Neuron (in vitro differentiated cells): Measurements from ENCODE around the gene GPR32.
"Not testable (repeated sequence)": the region's sequence is repeated elsewhere in the genome, so short reads cannot be mapped to it uniquely, and the experiment has no call there.

Experiments
- H2AFZ ChIP-seq: one replicate; pipeline ENCODE4 v1.6.1; 2013; ENCODE audit warnings: low read depth, mild to moderate bottlenecking, inconsistent platforms, low read length, moderate library complexity
- H3K27me3 ChIP-seq: one replicate; pipeline ENCODE4 v1.6.1; 2013; ENCODE audit warnings: low read length; ENCODE audit not compliant: insufficient read depth
- H3K36me3 ChIP-seq: one replicate; pipeline ENCODE4 v1.6.1; 2013; ENCODE audit warnings: low read length; ENCODE audit not compliant: insufficient read depth
- H3K4me1 ChIP-seq: one replicate; pipeline ENCODE4 v1.6.1; 2013; ENCODE audit warnings: low read length; ENCODE audit not compliant: insufficient read depth
- H3K4me3 ChIP-seq: 2 replicates; pipeline ENCODE4 v1.5.1; 2013; ENCODE audit warnings: mild to moderate bottlenecking, low read length, moderate library complexity
- H3K9me3 ChIP-seq: one replicate; pipeline ENCODE4 v1.6.1; 2013; ENCODE audit warnings: low read length

GPR32 gene

DNA sequence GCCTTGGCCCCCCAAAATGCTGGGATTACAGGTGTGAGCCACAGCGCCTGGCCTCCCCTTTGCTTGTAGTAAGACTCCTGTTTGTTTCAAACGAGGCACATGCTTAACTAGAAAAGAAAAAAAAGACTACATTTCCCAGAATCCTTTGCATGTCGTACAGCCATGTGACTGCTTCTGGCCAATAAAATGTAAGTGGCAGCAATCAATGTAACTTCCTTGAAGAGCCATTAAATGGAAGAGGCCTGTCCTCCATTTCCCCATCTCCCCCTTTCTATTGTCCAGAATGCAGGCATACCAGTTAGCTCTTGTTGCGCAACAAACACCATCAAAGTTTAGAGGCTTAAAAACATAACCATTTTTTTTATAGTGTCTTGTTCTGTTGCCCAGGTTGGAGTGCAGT is 10.4 kb upstream of the GPR32 start:
- no peaks in the 10 kb centered on the region for H3K36me3 ChIP-seq
- H3K4me3 ChIP-seq, result no peak overlapping the region
- H2AFZ ChIP-seq, result no peak overlapping the region
- H3K9me3 ChIP-seq, result no peaks in the 10 kb centered on the region
- H3K4me1 ChIP-seq, result no peaks in the 10 kb centered on the region
- H3K27me3 ChIP-seq, result peaks cover 4% of the 10 kb centered on the region

DNA sequence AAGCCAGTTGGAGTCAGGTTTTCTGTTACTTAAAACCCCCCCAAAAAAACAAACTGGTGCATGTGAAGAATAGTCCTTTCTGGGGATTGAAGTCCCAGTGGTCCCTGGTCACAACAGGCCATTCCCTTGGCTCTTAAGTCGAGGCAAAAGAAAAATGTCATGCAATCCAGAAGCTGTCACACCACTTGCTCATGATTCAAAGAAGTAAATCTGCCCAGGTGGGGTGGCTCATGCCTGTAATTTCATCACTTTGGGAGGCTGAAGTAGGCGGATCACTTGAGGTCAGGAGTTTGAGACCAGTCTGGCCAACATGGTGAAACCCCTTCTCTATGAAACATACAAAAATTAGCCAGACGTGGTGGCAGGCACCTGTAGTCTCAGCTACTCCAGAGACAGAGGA is 8.8 kb upstream of the GPR32 start:
- not testable (repeated sequence) for H3K36me3 ChIP-seq, H3K4me1 ChIP-seq, H3K4me3 ChIP-seq, H2AFZ ChIP-seq, H3K27me3 ChIP-seq, H3K9me3 ChIP-seq

DNA sequence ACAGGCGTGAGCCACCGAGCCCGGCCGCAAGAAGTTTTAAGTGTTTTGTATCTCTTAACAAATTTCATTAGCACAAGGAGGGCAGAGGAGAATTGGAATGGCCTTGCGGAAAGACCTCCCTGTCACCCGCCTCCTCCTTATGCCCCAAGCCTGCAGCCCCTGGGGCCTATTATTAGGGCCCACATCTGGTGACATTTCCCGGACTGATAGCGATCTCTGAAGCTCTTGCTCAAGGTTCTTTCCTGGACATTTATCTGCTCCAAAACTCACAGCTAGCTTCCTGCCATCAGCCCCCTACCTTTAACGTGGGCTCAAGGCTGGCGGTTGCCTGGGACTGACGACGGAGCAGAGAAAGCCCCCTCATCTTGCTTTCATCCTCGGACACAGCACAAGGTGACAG is 6.7 kb upstream of the GPR32 start:
- H3K4me1 ChIP-seq, H3K9me3 ChIP-seq, H3K4me3 ChIP-seq, H3K27me3 ChIP-seq, H2AFZ ChIP-seq, H3K36me3 ChIP-seq: not testable (repeated sequence)

DNA sequence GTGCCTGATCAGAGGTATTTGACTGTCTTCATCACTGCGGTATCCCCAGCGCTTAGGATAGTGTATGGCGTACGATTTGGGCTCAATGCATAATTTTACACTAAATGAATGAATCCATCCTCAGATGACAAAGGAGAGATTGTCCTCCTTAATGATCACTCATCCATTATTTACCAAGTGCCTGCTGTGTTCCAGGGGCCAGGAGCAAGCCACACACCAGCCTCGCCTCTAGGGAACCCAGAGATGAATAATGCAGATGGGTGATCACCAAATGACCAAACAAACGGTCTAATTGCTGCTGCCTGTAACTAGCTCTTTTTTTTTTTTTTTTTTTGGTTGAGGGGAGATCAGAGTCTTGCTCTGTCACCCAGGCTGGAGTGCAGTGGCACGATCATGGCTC is 5.9 kb upstream of the GPR32 start:
- no peak overlapping the region for H3K4me3 ChIP-seq
- H2AFZ ChIP-seq, result no peak overlapping the region
- H3K9me3 ChIP-seq, result no peaks in the 10 kb centered on the region
- no peaks in the 10 kb centered on the region for H3K36me3 ChIP-seq
- peaks cover 2% of the 10 kb centered on the region for H3K27me3 ChIP-seq
- H3K4me1 ChIP-seq, result no peaks in the 10 kb centered on the region

DNA sequence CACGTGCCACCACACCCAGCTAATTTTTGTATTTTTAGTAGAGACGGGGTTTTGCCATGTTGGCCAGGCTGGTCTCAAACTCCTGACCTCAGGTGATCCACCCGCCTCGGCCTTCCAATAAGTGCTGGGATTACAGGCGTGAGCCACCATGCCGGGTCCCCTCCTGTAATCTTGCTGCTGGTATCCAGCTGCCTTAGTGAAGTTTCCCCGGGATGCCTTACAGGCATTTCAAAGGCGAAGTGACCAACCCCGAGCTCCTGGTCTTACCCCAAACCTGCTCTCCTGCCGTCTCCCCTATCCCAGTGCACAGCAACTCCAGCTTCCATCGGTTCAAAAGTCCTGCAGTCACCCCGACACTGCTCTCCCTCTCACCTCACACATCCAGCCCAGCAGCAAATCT is 3.5 kb upstream of the GPR32 start:
- H3K36me3 ChIP-seq, H2AFZ ChIP-seq, H3K4me1 ChIP-seq, H3K27me3 ChIP-seq, H3K4me3 ChIP-seq, H3K9me3 ChIP-seq: not testable (repeated sequence)

DNA sequence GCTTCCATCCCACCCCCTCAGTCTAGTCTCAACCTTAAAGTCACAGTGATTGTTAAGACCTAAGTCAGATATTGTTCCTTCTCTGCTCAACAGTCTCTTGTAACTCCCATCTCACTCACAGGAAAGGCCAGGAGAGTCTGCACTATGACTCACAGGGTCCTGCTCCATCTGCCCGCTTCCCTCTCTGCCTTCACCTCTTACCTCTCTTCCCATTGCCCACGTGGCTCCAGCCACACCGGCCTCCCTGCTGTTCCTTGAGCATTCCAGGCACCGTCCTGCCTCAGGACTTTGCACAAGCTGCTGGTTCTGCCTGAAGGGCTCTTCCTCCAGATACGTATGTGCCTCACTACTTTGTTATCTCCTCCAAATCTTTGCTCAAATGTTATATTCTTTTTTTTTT is 3.0 kb upstream of the GPR32 start:
- H3K36me3 ChIP-seq, H3K4me3 ChIP-seq, H3K9me3 ChIP-seq, H3K4me1 ChIP-seq, H2AFZ ChIP-seq, H3K27me3 ChIP-seq: not testable (repeated sequence)

DNA sequence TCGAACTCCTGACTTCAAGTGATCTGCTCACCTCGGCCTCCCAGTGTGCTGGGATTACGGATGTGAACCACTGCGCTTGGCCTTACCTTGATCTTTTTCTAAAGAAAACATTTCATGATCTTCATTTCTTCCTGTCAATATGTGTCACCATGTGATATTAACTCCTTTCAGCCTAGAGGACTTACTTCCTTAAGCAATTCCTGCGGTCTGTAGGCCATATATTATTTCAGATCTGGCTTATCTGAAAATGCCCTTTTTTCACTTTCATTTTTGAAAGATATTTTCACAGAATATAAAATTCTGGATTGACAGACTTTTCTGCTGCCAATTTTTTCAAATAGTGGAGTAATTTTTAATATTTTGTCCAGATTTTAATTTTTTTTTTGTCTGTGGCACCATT is 2.0 kb upstream of the GPR32 start:
- Histone ChIP-seq H3K27me3 (peaks cover 2% of the 10 kb centered on the region), H3K4me1 (no peaks in the 10 kb centered on the region), H3K4me3 (no peak overlapping the region), H3K9me3 (no peaks in the 10 kb centered on the region), H2AFZ (no peak overlapping the region), H3K36me3 (no peaks in the 10 kb centered on the region)

DNA sequence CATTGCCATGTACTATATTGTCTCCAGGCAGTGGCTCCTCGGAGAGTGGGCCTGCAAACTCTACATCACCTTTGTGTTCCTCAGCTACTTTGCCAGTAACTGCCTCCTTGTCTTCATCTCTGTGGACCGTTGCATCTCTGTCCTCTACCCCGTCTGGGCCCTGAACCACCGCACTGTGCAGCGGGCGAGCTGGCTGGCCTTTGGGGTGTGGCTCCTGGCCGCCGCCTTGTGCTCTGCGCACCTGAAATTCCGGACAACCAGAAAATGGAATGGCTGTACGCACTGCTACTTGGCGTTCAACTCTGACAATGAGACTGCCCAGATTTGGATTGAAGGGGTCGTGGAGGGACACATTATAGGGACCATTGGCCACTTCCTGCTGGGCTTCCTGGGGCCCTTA is 624 bp downstream of the GPR32 start:
- Histone ChIP-seq H3K4me1 (no peaks in the 10 kb centered on the region), H3K27me3 (peaks cover 5% of the 10 kb centered on the region), H3K9me3 (no peaks in the 10 kb centered on the region)

DNA sequence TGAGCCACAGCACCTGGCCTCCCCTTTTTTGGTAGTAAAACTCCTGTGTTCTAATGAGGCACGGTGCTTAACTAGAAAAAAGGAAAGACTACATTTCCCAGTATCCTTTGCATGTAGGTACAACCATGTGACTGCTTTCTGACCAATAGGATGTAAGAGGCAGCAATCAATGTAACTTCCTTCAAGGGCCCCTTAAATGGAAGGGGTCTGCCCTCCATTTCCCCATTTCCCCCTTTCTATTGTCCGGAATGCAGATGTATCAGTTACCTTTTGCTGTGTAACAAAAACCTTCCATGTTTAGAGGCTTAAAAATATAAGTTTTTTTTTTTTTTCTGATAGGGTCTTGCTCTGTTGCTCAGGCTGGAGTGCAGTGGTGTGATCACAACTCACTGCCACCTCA is 2.2 kb downstream of the GPR32 start:
- no peaks in the 10 kb centered on the region for H3K9me3 ChIP-seq
- no peaks in the 10 kb centered on the region for H3K36me3 ChIP-seq
- no peak overlapping the region for H3K4me3 ChIP-seq
- H2AFZ ChIP-seq, result no peak overlapping the region
- H3K27me3 ChIP-seq, result peaks cover 7% of the 10 kb centered on the region
- peaks cover 1% of the 10 kb centered on the region for H3K4me1 ChIP-seq

More for the DNA sequence above, 624 bp downstream of the GPR32 start:
- Histone ChIP-seq H3K36me3 (no peaks in the 10 kb centered on the region), H2AFZ (no peak overlapping the region), H3K4me3 (no peak overlapping the region)

DNA sequence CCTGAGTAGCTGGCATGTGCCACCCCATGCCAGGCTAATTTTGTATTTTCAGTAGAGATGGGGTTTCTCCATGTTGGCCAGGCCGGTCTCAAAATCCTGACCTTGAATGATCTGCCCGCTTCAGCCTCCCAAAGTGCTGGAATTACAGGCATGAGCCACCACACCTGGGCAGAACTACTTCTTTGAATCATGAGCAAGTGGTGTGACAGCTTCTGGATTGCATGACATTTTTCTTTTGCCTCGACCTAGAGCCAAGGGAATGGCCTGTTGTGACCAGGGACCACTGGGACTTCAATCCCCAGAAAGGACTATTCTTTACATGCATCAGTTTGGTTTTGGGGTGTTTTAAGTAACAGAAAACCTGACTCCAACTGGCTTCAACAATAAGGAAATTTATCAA is 2.6 kb downstream of the GPR32 start:
- H3K4me3 ChIP-seq, H3K27me3 ChIP-seq, H3K36me3 ChIP-seq, H3K4me1 ChIP-seq, H2AFZ ChIP-seq, H3K9me3 ChIP-seq: not testable (repeated sequence)

DNA sequence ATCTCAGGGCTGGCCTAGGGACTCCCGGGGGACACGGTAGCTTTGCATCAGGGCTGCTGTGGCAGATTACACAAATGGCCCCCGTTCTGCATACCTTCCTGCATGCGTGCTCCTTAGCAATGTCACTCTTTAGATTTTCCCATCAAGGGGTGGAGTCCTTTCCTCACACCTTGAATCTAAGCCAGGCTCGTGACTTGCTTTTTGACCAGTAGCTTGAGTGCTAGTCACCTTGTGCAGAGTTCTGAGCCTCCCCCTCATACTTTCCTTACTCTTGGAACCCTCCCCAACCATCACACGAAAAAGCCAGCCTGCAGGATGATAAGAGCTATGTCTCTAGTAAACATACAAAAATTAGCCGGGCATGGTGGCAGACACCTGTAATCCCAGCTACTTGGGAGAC is 3.2 kb downstream of the GPR32 start:
- not testable (repeated sequence) for H2AFZ ChIP-seq, H3K4me3 ChIP-seq, H3K9me3 ChIP-seq, H3K36me3 ChIP-seq
- peaks cover 14% of the 10 kb centered on the region for H3K27me3 ChIP-seq
- H3K4me1 ChIP-seq, result peaks cover 11% of the 10 kb centered on the region

DNA sequence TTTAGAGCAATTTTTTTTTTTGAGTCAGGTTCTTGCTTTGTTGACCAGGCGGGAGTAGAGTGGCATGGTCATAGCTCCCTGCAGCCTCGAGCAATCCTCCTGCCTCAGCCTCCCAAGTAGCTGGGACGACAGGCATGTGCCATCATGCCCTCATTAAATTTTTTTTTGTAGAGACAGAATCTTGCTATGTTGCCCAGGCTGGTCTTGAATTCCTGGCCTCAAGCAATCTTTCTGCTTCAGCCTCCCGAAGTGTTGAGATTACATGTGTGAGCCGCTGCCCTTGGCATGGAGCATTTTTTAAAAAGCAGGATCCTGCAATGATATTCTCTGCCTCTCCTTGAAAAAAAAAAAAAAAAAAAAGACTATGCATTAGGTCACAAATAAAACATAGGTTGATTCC is 5.9 kb downstream of the GPR32 start:
- Histone ChIP-seq H3K9me3 (no peaks in the 10 kb centered on the region), H3K36me3 (no peaks in the 10 kb centered on the region), H3K4me3 (no peak overlapping the region), H3K4me1 (peaks cover 15% of the 10 kb centered on the region), H3K27me3 (peaks cover 29% of the 10 kb centered on the region), H2AFZ (no peak overlapping the region)

DNA sequence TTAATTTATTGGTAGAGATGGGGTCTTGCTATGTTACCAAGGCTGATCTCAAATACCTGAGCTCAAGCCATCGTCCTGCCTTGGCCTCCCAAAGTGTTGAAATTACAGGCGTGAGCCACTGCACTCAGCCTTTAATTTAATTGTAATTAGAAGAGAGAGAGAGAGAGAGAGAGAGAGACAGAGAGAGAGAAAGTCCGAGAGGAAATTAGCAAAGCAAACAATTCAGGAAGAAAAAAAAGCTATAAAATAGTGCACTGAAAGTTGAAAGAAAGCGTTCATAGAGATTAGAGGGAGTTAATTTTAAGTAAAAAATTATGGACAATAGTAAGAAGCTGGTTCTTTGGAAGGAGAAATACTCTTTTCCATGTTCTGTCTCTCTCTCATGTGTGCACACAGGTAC is 7.0 kb downstream of the GPR32 start:
- no peaks in the 10 kb centered on the region for H3K36me3 ChIP-seq
- no peaks in the 10 kb centered on the region for H3K9me3 ChIP-seq
- peaks cover 29% of the 10 kb centered on the region for H3K27me3 ChIP-seq
- H3K4me1 ChIP-seq, result peaks cover 15% of the 10 kb centered on the region
- no peak overlapping the region for H2AFZ ChIP-seq
- no peak overlapping the region for H3K4me3 ChIP-seq

DNA sequence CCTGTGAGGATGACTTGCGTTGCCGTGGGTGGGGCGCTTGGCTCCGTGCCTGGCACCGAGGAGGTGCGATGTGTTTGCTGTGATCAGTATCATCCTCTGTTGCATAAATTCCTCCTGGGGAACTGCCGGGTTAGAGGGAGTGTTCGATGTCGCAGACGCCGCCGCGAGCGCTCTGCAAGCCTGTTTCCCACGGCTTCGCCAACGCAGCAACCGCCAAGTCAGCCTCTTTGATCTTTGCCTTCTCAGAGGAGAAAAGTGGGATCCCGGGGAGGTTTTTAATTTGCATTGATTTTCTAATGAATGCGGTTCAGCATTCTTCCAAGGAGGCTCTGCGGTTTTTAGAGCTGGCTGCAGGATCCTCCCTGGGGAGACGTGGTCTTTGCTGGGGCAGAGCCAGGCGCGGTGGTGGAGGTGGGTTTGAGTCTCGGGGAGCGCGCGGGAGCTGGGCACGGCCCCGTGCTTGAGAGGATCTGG is 7.6 kb downstream of the GPR32 start:
- no peak overlapping the region for H3K4me3 ChIP-seq
- H3K27me3 ChIP-seq, result peaks cover 29% of the 10 kb centered on the region
- peaks cover 15% of the 10 kb centered on the region for H3K4me1 ChIP-seq
- H3K9me3 ChIP-seq, result no peaks in the 10 kb centered on the region
- H2AFZ ChIP-seq, result no peak overlapping the region
- no peaks in the 10 kb centered on the region for H3K36me3 ChIP-seq
